Kidney glomerular epithelial cell (primary cell): Measurements from ENCODE around the gene SLC37A2.
A peak's percentile ranks its signal among the peaks of the same experiment; 100 is the strongest.

ENCODE experiments used
- DNase-seq: peaks from one replicate; lab custom pipeline; 2025; lab: John Stamatoyannopoulos, UW

SLC37A2 gene

GRCh38 chr11:125071435-125071834 is 8.3 kb downstream of the SLC37A2 start:
- DNase-seq: no peak

GRCh38 chr11:125071846-125072217 is 8.7 kb downstream of the SLC37A2 start:
- DNase-seq: no peak

GRCh38 chr11:125072218-125072960 is 9.3 kb downstream of the SLC37A2 start:
- no peak for DNase-seq

- DNase-seq: no peak
Observed at GRCh38 chr11:125072961-125073590, 10.0 kb downstream of the SLC37A2 start.

GRCh38 chr11:125073616-125074483 is 10.7 kb downstream of the SLC37A2 start:
- DNase-seq: no peak

GRCh38 chr11:125074511-125075241 is 11.6 kb downstream of the SLC37A2 start:
- DNase-seq: no peak

GRCh38 chr11:125075242-125075625 is 12.1 kb downstream of the SLC37A2 start:
- DNase-seq: no peak

GRCh38 chr11:125075900-125076317 is 12.8 kb downstream of the SLC37A2 start:
- DNase-seq: no peak

GRCh38 chr11:125076378-125076945 is 13.4 kb downstream of the SLC37A2 start:
- DNase-seq: no peak

- no peak for DNase-seq
Observed at GRCh38 chr11:125078016-125078415, 14.9 kb downstream of the SLC37A2 start.

- DNase-seq: no peak
Observed at GRCh38 chr11:125078516-125079140, 15.5 kb downstream of the SLC37A2 start.

- no peak for DNase-seq
Observed at GRCh38 chr11:125079151-125079877, 16.2 kb downstream of the SLC37A2 start.

- DNase-seq: no peak
Observed at GRCh38 chr11:125079878-125080530, 16.9 kb downstream of the SLC37A2 start.

- no peak for DNase-seq
Observed at GRCh38 chr11:125080531-125080911, 17.4 kb downstream of the SLC37A2 start.

- DNase-seq: no peak
Observed at GRCh38 chr11:125081098-125081798, 18.1 kb downstream of the SLC37A2 start.

GRCh38 chr11:125082040-125082439 is 18.9 kb downstream of the SLC37A2 start:
- no peak for DNase-seq

GRCh38 chr11:125082611-125083311 is 19.7 kb downstream of the SLC37A2 start:
- DNase-seq: peak; percentile 8

- DNase-seq: no peak
Observed at GRCh38 chr11:125083312-125084056, 20.4 kb downstream of the SLC37A2 start.
